GM12873 (cell line): Measurements from ENCODE around the gene UGT2B10.

Source experiments
- CTCF ChIP-seq: IDR thresholded peaks from 2 replicates; pipeline ENCODE4 v1.5.1; 2012; ENCODE audit warnings: low read depth, mild to moderate bottlenecking, moderate library complexity, low read length, control low read depth; ENCODE audit not compliant: insufficient read depth; ENCODE audit errors: missing control alignments

UGT2B10 gene

DNA sequence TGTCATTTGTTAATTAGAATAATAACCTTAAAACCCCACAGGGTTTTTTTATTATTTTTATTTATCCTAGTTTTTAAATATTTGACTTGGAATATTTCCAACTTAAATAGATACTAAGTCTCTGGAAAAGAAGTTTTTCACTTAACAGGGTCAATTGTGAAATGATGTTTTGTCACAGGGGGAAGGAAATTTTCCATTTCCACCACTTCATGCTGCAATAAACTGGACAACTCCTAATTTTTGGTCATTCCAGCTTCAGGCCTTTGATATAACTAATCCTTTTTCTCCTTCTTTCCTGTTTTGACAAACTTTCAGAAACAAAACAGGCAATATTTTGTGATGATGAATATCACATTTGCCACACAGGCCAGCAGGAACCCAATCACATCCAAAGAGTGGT, 45.3 kb downstream of the UGT2B10 start:
- no peak for TF ChIP-seq CTCF

DNA sequence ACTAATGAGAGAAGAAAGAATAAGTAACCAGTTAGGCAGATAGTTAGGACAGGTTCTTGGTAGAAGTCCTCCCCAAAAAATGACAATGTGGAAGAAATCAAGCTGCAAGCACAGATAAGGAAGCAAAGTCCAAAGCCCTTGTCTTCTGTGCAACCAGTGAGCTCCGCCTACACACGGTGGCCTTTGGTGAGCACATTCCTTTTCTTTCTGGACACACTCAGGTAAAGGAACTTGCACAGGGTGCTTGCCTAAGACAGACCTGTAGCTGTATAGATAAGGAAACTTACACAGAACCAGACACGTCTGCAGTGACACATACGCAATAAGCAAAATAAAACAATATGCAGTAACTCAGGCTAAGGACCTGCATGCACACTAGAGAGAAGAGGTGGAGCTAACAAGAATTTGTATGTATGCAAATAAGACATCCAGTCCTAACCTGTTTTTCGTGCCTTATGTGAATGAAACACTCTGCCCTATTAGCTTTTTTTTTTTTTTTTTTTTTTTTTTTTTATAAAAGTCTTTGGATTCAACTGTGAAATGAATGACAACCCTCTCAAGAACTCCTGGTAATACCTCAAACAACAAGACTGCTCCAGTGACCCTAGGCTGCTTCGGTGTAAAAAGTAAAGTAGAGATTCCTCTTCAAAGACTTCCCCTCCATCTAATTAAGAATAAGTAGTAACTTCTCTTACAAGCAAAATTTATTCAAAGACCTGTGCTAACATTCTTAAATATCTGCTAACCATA, 48.8 kb downstream of the UGT2B10 start:
- no peak for TF ChIP-seq CTCF

DNA sequence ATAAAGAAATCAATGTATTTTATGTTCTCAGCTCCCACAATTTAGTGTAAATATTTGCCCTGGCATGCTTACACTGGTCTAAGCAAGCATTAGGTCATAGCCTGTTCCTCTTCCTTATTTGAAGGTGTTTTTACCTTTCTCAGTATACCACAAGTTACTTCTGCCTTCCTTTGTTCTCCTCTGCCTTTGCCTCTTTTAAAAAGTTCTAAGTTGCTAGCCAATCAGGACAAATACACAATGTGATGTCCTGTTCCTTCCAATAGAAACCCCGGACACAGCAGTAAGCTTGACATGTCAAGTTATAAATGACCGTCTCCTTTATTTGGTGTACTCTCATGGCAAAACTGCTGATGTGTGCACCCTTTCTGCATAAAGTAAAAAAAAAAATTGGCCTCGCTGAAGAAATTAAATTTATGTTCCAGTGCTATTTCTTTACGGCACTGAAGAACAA, 49.4 kb downstream of the UGT2B10 start:
- TF ChIP-seq CTCF: no peak

GRCh38 chr4:68865760-68866159, 50.0 kb downstream of the UGT2B10 start:
- TF ChIP-seq CTCF: no peak

- no peak for TF ChIP-seq CTCF
Measured at GRCh38 chr4:68869274-68869773, 53.5 kb downstream of the UGT2B10 start.

DNA sequence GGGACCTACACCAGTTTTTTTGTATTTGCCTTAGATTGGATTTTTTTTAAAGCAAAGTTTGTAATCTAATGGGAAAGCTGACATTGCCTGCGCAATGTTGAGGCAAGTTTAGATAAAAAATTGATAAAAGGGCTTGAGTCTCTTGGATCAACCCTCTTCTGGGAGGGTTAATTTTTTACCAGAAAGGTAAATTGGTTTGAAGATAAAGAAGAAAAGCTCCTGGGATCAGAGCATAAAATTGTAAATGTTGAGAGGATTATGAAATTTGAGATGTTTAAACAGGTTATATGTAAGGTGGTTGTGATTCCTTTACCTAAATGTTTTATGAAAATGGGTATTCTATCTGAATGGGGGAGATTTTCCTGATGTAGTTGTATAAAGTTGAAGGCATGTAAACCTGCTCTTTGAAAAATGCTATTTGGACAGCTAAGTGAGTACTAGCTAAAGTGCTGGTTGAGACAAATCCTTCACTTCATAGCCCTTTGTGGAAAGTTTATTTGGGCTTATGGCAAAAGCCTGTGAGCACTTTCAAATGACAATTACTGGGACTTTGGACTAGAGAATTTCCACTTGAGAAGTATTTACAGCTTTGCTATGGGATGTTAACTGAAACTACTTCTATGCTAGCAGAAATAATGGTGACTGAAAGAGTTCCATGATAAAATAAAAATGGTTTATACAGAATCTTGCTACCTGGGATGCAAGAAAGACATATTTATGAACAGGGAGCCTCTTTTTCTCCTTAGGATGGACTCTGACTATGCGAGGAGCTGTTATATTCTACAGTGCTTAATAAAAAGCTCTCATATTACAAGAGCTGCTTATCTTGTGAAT, 56.2 kb downstream of the UGT2B10 start:
- no peak for TF ChIP-seq CTCF
